GM18873 (cell line): ENCODE data around the gene VPS4A.

Experiments used
- ATAC-seq: cut with Tn5 transposase; IDR thresholded peaks from one replicate; pipeline ENCODE4 v1.9.1; 2021; ENCODE audit warnings: mild to moderate bottlenecking, moderate library complexity, moderate number of reproducible peaks; ENCODE audit not compliant: unreplicated experiment, low FRiP score

The VPS4A gene

GRCh38 chr16:69363281-69363717 is 52.1 kb downstream of the VPS4A start:
- ATAC-seq = no peak

- ATAC-seq = no peak
Observed at GRCh38 chr16:69364088-69364487, 52.9 kb downstream of the VPS4A start.

GRCh38 chr16:69365901-69366300 is 54.8 kb downstream of the VPS4A start:
- ATAC-seq = no peak

- ATAC-seq = no peak
Observed at GRCh38 chr16:69366431-69366830, 55.3 kb downstream of the VPS4A start.

- no peak for ATAC-seq
Observed at GRCh38 chr16:69367980-69368379, 56.8 kb downstream of the VPS4A start.

- ATAC-seq = no peak
Observed at GRCh38 chr16:69368866-69369265, 57.7 kb downstream of the VPS4A start.

GRCh38 chr16:69371564-69371963 is 60.4 kb downstream of the VPS4A start:
- ATAC-seq = no peak

- ATAC-seq = no peak
Observed at GRCh38 chr16:69373019-69373418, 61.9 kb downstream of the VPS4A start.
